ENCODE data around the gene CSMD2.

Gene CSMD2

DNA sequence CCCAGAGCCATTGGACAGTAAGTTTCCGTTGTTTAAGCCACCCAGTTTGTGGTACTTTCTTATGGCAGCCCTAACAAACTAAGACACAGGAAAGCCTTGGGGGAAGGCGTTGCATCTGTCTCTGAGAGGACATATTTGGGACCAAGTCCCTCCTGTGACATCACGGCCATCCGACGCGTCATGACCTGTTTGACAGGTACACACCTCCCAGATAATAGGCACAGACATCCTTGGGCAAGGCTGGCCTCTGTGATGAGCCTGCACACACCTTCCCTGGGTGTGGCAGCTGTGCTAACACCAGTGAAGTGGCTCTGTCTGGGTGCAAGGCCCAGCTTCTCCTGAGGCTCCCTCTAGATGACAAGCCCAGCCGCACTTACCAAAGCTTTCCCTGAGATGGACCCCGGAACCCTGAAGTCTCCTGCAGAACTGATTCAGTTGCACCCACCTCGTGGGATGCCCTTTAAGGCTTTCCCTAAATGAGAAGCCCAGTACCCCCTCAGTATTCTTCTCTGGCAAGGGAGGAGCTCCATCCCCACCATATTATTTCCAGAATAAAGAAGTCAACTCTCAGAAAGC, 556.1 kb downstream of the CSMD2 start:
- DNase-seq (ENCODE audit: low read depth in 2 of 2): no peak

DNA sequence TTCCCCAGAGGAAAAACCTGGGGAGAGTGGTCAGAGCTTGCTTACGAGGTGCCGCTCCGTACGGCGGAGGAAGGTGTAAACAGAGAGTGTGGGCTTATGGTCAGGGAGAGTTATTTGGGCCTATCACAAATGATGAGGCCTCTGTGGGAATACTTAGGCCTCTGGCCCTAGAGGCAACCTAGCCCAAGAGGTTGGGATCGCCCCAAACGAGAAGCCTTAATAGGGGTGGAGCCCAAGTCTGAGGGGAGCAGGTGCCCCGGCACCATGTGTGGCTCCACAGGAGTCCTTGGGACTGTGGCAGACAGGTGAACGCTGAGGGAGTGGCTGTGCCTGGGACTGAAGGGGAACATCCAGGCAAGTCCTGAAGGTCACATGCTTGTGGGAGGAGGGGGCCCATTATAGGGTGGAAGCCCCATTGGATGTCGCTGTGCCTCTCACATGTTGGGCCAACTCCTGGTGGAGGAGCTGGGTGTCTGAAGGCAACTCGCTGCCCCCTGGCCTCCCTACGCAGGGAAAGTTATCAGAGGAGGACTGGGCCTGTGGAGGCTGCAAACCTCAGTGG, 557.5 kb downstream of the CSMD2 start:
- no peak for DNase-seq (ENCODE audit: low read depth in 2 of 2)

DNA sequence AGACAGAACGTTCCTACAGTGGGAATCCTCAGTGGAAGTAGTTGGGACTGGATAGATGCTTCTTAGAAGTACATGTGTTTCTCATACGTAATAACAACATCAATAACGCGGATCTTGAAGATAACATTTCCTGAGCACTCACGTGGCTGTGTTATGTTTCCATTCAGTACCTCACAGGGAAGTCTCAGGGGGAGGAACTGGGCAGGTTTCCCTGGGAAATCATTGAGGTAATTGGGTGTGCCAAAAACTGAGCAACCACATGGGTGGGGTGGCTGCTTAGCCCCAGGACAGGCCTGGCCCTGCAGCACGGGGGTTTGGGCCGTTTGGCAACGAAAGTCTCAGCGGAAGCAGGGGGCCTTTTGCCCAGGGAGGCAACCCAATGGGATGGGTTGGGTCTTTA, 558.8 kb downstream of the CSMD2 start:
- no peak for DNase-seq (ENCODE audit: low read depth in 2 of 2)

- DNase-seq (ENCODE audit: low read depth in 2 of 2): no peak
Measured at GRCh38 chr1:33602271-33602670, 562.8 kb downstream of the CSMD2 start.

DNA sequence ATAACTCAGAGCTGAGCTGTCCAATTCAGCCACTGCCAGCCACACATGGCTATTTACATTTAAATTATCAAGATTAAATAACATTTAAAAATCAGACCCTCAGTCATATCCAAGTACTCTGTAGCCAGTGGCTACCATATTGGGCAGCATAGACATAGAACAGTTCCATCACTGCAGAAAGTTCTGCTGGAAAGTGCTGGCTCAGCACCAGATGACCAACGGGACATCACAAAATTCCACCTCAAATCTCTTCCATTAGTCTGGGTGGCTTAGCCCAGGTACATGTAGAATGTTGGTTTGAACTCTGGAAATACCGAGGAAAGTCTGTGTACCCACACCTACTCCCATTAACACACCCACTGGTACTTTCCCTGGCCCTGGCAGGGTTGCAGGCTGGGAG, 563.3 kb downstream of the CSMD2 start:
- DNase-seq (ENCODE audit: low read depth in 2 of 2): no peak

GRCh38 chr1:33599516-33600115, 565.4 kb downstream of the CSMD2 start:
- no peak for DNase-seq (ENCODE audit: low read depth in 2 of 2)

DNA sequence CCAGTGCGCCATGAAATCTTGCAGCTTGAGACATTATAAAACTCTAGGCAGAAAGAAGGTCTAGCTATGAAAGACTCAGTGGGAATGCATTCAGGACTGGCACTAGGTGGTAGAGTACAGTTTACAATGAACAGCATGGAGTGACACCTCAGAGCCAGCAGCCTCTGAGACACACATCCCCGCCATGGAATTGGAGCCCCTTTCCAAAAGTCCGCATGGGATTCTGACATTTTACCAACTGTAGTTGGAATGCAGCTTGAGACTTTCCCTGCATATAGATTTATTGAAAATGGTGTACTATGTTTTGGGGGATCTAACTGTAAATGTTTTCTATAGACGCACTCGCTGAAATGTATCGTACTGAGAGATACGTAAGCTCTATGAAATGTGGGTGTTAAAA, 576.3 kb downstream of the CSMD2 start:
- DNase-seq (ENCODE audit: low read depth in 2 of 2): no peak

DNA sequence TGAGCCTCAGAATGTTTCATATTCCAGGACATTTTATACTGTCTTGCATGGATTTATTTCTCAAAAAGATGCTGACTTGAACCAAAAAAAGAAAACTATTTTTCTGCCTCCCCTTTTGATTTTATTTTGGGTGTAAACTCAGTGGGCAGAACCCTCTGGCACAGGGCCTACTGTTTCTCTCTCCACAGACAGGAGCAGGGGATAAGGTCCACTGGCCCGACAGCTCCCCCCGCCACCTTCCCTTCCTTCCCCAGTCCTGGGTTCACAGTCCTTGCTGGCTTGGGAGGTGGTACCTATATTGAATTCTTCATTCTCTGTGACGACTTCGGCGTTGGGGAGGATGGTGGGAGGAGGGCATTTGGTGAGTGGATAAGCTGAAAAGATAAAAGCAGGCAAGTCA, 578.2 kb downstream of the CSMD2 start:
- no peak for DNase-seq (ENCODE audit: low read depth in 2 of 2)

GRCh38 chr1:33586106-33586505, 578.9 kb downstream of the CSMD2 start:
- DNase-seq (ENCODE audit: low read depth in 2 of 2): no peak

GRCh38 chr1:33583567-33583966, 581.5 kb downstream of the CSMD2 start:
- DNase-seq (ENCODE audit: low read depth in 2 of 2): no peak

DNA sequence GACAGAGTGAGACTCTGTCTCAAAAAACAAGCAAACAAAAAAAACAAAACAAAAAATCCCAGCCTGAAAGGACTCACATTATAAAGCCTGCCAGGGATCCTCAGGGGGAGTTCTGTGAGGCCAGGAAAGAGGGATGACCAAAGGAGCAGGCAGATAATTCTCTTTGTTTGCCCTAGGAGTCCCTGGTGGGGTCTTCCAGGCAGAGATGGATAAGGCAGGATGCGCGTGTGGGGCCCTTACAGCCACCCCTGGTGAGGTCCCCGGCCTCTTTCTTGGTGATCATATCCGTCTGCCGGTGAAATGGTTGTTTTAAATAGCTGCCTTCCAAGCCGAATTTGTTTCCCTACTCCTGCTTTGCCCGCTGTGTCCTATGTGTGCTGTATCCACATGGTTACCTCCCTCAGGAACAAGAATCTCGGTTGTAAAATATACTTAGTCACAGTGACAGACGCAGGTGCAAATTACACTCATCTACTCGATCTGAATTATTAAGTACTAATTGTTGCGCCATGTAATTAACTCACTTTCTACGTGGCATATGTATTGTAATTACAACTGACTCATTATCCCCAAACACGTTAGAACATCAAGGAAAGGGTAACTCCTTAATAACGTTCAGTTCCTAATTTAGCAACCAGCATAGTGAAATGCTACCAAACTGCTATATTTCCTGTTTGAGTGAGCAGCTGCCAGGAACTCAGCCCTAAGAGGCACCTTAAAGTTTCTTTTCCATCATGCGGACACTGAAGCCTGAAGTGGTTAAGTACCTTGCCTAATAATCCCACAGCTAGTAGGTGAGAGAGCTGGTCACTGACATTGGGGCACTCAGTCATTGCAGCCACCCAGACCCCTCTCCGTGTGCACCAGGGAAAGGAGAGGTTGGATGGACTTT, 586.2 kb downstream of the CSMD2 start:
- DNase-seq (ENCODE audit: low read depth in 2 of 2): no peak

- no peak for DNase-seq (ENCODE audit: low read depth in 2 of 2)
Measured at GRCh38 chr1:33577663-33578062, 587.4 kb downstream of the CSMD2 start.

GRCh38 chr1:33576821-33577599, 588.0 kb downstream of the CSMD2 start:
- DNase-seq (ENCODE audit: low read depth in 2 of 2): no peak

DNA sequence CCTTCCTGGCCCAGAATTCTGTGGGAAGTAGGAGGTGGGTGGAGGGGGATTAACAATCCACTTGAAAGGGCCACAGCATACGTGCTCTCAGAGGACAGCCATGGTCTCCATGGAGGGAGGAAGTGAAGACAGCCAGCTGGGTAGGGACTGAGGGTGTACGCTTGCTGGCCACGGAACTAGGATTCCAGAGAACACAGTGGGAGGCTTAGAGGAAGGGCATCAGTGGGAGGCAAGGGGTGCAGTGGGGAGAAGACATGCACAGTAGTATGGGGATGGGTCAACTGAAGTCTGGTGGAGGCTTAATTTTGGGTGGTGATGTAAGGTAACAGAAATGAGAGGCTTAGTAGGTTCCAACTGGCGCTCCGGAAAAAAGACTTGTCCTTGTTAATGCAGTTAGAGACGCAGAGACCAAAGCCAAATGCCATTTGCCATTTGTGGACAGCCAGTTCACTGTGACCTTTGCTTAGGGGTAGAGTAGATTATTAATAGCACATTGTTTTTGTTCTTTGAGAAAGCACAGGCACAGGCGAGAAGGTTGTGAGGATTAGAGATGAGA, 589.6 kb downstream of the CSMD2 start:
- no peak for DNase-seq (ENCODE audit: low read depth in 2 of 2)

DNA sequence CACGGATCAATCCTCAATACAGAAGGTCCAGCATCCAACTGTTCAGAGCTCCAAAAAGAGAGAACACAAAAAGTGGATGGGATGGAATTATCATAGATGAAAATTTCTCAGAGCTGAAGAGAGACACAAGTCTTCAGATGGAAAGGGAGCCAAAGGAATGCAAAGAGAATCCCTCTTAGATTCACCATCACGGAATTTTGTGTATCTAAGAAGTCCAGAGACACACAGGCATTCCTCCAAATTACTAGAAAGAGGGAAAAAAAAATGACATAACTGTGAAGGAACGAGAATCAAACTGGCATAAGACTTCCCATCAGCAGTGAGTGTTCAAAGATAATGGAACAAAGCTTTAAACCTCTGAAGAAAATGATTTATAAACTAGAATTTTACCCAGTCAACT, 591.4 kb downstream of the CSMD2 start:
- no peak for DNase-seq (ENCODE audit: low read depth in 2 of 2)

DNA sequence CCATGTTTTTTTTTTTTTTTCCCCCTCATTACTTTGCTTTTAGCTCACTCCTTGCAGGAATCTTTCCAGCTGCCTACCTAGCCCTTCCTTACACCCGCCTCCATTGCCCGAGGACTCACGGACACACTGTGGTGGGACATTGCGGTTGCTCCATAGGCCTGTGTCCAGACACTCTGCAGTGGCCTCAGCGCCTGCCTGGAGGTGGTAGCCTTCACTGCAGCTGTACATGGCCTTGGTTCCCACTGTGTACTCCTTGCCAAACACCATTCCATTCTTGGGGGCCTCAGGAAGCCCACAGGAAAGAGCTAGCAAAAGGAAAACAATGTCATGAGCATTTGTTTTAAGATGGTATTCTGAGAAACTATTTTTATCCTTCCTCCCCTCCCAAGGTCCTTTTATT, 592.6 kb downstream of the CSMD2 start:
- no peak for DNase-seq (ENCODE audit: low read depth in 2 of 2)

- no peak for DNase-seq (ENCODE audit: low read depth in 2 of 2)
Measured at GRCh38 chr1:33569331-33569730, 595.7 kb downstream of the CSMD2 start.

- DNase-seq (ENCODE audit: low read depth in 2 of 2): no peak
Measured at GRCh38 chr1:33563699-33564098, 601.3 kb downstream of the CSMD2 start.

- no peak for DNase-seq (ENCODE audit: low read depth in 2 of 2)
Measured at GRCh38 chr1:33562563-33562962, 602.5 kb downstream of the CSMD2 start.

DNA sequence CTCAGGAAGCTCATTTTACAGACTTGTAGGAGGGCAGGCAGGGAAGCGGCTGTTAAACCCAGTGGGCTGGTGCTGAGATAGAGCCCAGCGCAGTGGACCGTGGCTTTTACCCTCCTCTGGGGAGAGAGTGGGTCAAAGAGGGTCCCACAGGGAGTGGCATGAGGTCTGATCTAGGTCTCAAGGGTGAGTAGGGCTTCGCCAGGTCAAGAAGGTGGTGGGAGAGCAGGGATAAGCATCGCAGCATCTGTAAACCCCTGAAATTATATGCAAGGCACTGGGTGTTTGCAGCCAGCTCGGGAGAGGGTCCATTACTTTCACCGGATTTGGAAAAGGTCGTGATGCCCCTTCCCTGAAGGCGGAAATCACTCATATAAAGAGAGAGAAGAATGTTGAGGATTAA, 603.5 kb downstream of the CSMD2 start:
- DNase-seq (ENCODE audit: low read depth in 2 of 2): no peak

GRCh38 chr1:33560680-33561079, 604.4 kb downstream of the CSMD2 start:
- no peak for DNase-seq (ENCODE audit: low read depth in 2 of 2)

- no peak for DNase-seq (ENCODE audit: low read depth in 2 of 2)
Measured at GRCh38 chr1:33548721-33549120, 616.3 kb downstream of the CSMD2 start.

All from stimulated activated CD8-positive, alpha-beta memory T cell treated with anti-CD3 and anti-CD28 coated beads, Interleukin-2, amount 100 ng/mL, for 1 hour (primary cell).